Activated CD4-positive, alpha-beta memory T cell treated with anti-CD3 and anti-CD28 coated beads, Interleukin-2, amount 10 ng/mL, durations not matched to agents 7 days and 5 days (primary cell): ENCODE results near the gene CFD. TPM values are rescaled to one million over a fixed set of nuclear protein-coding genes. Genes with fewer than 3 reads are reported as not detected.

Experiments
- CTCF ChIA-PET: fragments of 350-600 bp; sonication (Branson Sonifier 250); formaldehyde crosslinking; loops from one replicate; lab custom pipeline; 2021; ENCODE audit warnings: antibody characterized with exemption, inconsistent platforms; lab: Charles Lee
- POLR2A ChIA-PET: fragments of 350-600 bp; sonication (Branson Sonifier 250); formaldehyde crosslinking; loops from one replicate; lab custom pipeline; 2021; ENCODE audit warnings: antibody characterized with exemption; lab: Charles Lee
- DNase-seq: peaks from one replicate; pipeline ENCODE4 v3.0.0-alpha.2; 2020
- H3K27ac Mint-ChIP-seq: one replicate; pipeline ENCODE4 v1.8.0; 2021; ENCODE audit warnings: mild to moderate bottlenecking, mixed read lengths
- H3K27me3 Mint-ChIP-seq: one replicate; pipeline ENCODE4 v1.8.0; 2021; ENCODE audit warnings: mixed read lengths
- H3K36me3 Mint-ChIP-seq: one replicate; pipeline ENCODE4 v1.8.0; 2021; ENCODE audit warnings: low read depth, mixed read lengths
- H3K4me1 Mint-ChIP-seq: one replicate; pipeline ENCODE4 v1.8.0; 2021; ENCODE audit warnings: mixed read lengths
- H3K4me3 Mint-ChIP-seq: one replicate; pipeline ENCODE4 v1.8.0; 2021; ENCODE audit warnings: mild to moderate bottlenecking, mixed read lengths
- H3K9me3 Mint-ChIP-seq: one replicate; pipeline ENCODE4 v1.8.0; 2021; ENCODE audit warnings: mixed read lengths
- total RNA-seq, 2 experiments: library from RNA; stranded (reverse); gene quantifications; one replicate each; pipeline ENCODE4 v1.2.3, GENCODE V29; 2021

Gene CFD
- 1 to 10 TPM in 1 of 2 experiments, under 1 TPM in 1; 0.78 to 1.6 TPM for total RNA-seq

DNA sequence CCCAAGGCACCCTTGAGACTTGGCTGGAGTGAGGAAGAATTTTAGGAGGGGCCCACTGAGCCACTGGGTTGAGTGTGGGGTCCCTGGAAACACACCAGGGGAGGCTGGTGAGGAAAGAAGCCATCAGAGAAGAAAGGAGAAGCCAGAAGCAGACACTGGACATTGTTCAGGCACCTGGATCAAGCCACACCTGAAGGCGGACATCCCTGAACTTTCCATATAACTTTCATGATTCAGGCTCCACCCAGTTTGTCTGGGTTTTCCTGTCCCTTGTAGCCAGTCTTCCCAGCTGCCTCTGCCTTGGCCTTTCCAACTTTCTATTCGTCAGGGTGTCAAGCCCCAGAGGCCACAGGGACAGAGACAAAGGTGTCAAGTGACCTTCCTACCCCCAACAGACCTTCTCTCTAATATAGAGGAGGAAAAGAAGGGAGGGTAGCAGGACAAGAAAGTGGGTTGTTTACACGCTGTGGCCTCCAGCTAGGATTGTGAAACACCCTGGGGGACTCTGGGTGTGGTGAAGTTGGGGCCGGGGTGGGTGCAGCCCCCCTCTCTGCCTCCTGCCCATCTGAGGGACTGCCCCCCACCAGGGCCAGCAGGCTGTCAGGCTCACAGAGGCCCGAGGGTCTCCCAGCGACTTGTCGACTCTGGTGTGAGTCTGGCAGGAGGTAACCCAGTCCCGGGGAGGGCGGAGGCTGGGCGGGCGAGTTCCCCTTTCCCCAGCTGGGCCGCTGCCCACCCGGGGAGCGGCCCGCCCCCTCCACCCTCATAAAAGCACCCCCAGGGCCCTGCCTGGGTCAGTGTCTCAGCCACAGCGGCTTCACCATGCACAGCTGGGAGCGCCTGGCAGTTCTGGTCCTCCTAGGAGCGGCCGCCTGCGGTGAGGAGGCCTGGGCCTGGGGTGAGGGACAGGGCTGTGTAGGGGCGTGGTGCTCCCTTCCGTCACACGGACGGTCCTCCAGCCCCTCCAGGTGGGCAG lies at the start of gene CFD:
CFD (plus strand) TSS at position 797 of the 976 bp plus-strand sequence; CDS start at position 823, 26 bp downstream.
- Mint-ChIP-seq H3K27ac (no peak within 1 kb of the TSS), H3K27me3 (peaks cover 12% of the 10 kb centered on the region), H3K9me3 (no peaks in the 10 kb centered on the region), H3K4me3 (no peak within 1 kb of the TSS), H3K4me1 (peaks cover 23% of the 10 kb centered on the region), H3K36me3 (no peaks in the 10 kb centered on the region)
- ChIA-PET CTCF (interaction anchor here (0.9 to 1.3 kb wide), 2 partner anchors 125 kb away, joined by 4 to 5 read pairs; partner anchors contain the start of gene WDR18), POLR2A (interaction anchor here (0.9 to 1.5 kb wide), 2 partner anchors 61 to 62 kb away, joined by 3 to 4 read pairs; no protein-coding TSS in a partner anchor)
- DNase-seq: no peak

DNA sequence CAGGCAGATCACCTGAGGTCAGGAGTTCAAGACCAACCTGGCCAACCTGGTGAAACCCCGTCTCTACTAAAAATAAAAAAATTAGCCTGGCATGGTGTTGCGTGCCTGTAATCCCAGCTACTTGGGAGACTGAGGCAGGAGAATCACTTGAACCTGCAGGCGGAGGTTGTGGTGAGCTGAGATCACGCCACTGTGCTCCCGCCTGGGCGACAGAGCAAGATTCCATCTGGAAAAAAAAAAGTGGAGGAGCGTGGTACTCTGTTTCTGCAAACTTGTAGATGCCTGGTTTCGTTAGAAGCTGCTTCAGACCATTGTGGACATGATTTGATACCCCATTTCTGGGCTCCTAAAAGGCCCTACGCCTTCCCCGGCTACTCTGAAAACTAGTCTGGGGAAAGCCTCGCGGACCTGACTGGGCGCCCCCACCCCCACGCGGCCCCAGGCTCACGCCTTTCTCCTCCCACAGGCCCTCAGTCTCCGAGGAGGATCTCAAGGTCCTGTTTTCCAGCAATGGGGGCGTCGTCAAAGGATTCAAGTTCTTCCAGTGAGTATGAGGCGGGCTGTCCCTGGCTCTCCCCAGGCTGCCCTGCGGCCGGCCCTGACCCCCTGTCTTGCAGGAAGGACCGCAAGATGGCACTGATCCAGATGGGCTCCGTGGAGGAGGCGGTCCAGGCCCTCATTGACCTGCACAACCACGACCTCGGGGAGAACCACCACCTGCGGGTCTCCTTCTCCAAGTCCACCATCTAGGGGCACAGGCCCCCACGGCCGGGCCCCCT lies 49.2 kb upstream of the CFD start:
- CTCF ChIA-PET: no interaction called here
- Mint-ChIP-seq H3K36me3 (peaks cover 62% of the 10 kb centered on the region), H3K4me3 (no peak overlapping the region), H3K4me1 (peaks cover 10% of the 10 kb centered on the region), H3K9me3 (no peaks in the 10 kb centered on the region), H3K27me3 (no peaks in the 10 kb centered on the region), H3K27ac (no peak overlapping the region)
- DNase-seq: no peak
- POLR2A ChIA-PET: interaction anchor here (1.5 kb wide), 1 partner anchor 12 kb away, joined by 5 read pairs; no protein-coding TSS in a partner anchor

- Mint-ChIP-seq H3K9me3 (no peaks in the 10 kb centered on the region), H3K27me3 (no peaks in the 10 kb centered on the region), H3K4me1 (peaks cover 10% of the 10 kb centered on the region), H3K36me3 (peaks cover 61% of the 10 kb centered on the region), H3K4me3 (no peak overlapping the region), H3K27ac (no peak overlapping the region)
- POLR2A ChIA-PET: interaction anchor here (1.0 to 1.5 kb wide), 2 partner anchors 12 to 13 kb away, joined by 3 to 5 read pairs; no protein-coding TSS in a partner anchor
- CTCF ChIA-PET: no interaction called here
- no peak for DNase-seq
These were observed 48.5 kb upstream of the CFD start for GRCh38 chr19:810883-811489.

DNA sequence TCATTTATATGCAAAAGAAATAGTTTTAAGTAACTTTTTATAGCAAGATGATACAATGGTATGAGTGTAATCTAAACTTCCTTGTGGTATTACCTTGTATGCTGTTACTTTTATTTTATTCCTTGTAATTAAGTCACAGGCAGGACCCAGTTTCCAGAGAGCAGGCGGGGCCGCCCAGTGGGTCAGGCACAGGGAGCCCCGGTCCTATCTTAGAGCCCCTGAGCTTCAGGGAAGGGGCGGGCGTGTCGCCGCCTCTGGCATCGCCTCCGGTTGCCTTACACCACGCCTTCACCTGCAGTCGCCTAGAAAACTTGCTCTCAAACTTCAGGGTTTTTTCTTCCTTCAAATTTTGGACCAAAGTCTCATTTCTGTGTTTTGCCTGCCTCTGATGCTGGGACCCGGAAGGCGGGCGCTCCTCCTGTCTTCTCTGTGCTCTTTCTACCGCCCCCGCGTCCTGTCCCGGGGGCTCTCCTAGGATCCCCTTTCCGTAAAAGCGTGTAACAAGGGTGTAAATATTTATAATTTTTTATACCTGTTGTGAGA lies 47.9 kb upstream of the CFD start:
- Mint-ChIP-seq H3K4me1 (peaks cover 10% of the 10 kb centered on the region), H3K9me3 (no peaks in the 10 kb centered on the region), H3K27me3 (no peaks in the 10 kb centered on the region), H3K27ac (no peak overlapping the region), H3K36me3 (peaks cover 65% of the 10 kb centered on the region), H3K4me3 (no peak overlapping the region)
- no peak for DNase-seq
- ChIA-PET CTCF (no interaction called here), POLR2A (interaction anchor here (1.0 kb wide), 1 partner anchor 13 kb away, joined by 3 read pairs; no protein-coding TSS in a partner anchor)

GRCh38 chr19:812049-812746 lies 47.3 kb upstream of the CFD start:
- Mint-ChIP-seq H3K27ac (no peak overlapping the region), H3K4me3 (no peak overlapping the region), H3K9me3 (no peaks in the 10 kb centered on the region), H3K27me3 (no peaks in the 10 kb centered on the region), H3K36me3 (peaks cover 61% of the 10 kb centered on the region), H3K4me1 (peaks cover 8% of the 10 kb centered on the region)
- CTCF ChIA-PET: no interaction called here
- no peak for DNase-seq
- POLR2A ChIA-PET: interaction anchor here (1.0 kb wide), 1 partner anchor 14 kb away, joined by 3 read pairs; no protein-coding TSS in a partner anchor

- POLR2A ChIA-PET: no interaction called here
These were observed 46.7 kb upstream of the CFD start for GRCh38 chr19:812747-813218.

GRCh38 chr19:813219-814151 lies 46.0 kb upstream of the CFD start:
- POLR2A ChIA-PET: interaction anchor here (2.6 kb wide), 1 partner anchor 12 kb away, joined by 9 read pairs; no protein-coding TSS in a partner anchor
- Mint-ChIP-seq H3K36me3 (peaks cover 52% of the 10 kb centered on the region), H3K27ac (no peak overlapping the region), H3K9me3 (no peaks in the 10 kb centered on the region), H3K27me3 (no peaks in the 10 kb centered on the region), H3K4me1 (no peaks in the 10 kb centered on the region), H3K4me3 (no peak overlapping the region)
- CTCF ChIA-PET: no interaction called here
- no peak for DNase-seq

More at GRCh38 chr19:812747-813218, 46.7 kb upstream of the CFD start:
- CTCF ChIA-PET: no interaction called here
- no peak for DNase-seq
- Mint-ChIP-seq H3K27me3 (no peaks in the 10 kb centered on the region), H3K27ac (no peak overlapping the region), H3K4me3 (no peak overlapping the region), H3K4me1 (peaks cover 2% of the 10 kb centered on the region), H3K9me3 (no peaks in the 10 kb centered on the region), H3K36me3 (peaks cover 56% of the 10 kb centered on the region)

- ChIA-PET CTCF (no interaction called here), POLR2A (interaction anchor here (0.8 to 2.6 kb wide), 4 partner anchors 11 to 28 kb away, joined by 3 to 9 read pairs (median 4); no protein-coding TSS in a partner anchor)
- Mint-ChIP-seq H3K4me3 (no peak overlapping the region), H3K9me3 (no peaks in the 10 kb centered on the region), H3K27me3 (no peaks in the 10 kb centered on the region), H3K36me3 (peaks cover 47% of the 10 kb centered on the region), H3K4me1 (no peaks in the 10 kb centered on the region), H3K27ac (no peak overlapping the region)
- no peak for DNase-seq
These were observed 45.0 kb upstream of the CFD start for GRCh38 chr19:814152-815078.

DNA sequence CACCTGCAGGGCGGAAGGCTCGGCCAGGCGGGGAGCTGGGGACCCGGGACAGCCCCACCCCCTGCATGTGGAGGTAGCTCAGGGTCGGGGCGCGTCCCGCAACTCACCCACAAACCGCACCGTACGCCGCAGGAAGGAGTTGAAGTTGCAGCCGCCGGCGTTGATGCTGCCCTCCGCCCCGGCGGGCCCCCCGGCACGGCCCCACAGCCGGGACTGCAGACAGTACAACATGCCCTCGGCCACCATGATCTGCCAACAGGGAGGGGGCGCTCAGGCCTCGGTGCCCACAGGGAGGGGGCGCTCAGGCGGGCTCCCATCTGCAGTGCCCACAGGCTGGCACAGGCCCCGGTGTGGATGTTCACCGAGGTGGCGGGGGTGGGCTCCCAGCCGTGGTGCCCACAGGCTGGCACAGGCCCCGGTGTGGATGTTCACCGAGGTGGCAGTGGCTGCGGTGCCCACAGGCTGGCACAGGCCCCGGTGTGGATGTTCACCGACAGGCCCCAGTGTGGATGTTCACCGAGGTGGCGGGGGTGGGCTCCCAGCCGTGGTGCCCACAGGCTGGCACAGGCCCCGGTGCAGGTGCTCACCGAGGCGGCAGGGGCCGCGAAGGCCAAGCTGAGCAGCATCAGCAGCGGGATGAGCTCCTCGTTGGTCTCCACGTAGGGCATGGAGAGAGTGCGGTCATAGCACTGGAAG lies 44.2 kb upstream of the CFD start:
- Mint-ChIP-seq H3K36me3 (peaks cover 39% of the 10 kb centered on the region), H3K4me3 (no peak overlapping the region), H3K27me3 (peaks cover 6% of the 10 kb centered on the region), H3K9me3 (no peaks in the 10 kb centered on the region), H3K27ac (no peak overlapping the region), H3K4me1 (no peaks in the 10 kb centered on the region)
- ChIA-PET POLR2A (interaction anchor here (0.9 to 2.6 kb wide), 3 partner anchors 12 to 18 kb away, joined by 3 to 9 read pairs (median 5); no protein-coding TSS in a partner anchor), CTCF (no interaction called here)
- no peak for DNase-seq
